Common myeloid progenitor, CD34-positive (primary cell): Measurements from ENCODE around the gene ACY1.

Experiments
- CTCF ChIA-PET: fragments of 350-600 bp; sonication (Branson Sonifier 250); formaldehyde crosslinking; loops from one replicate; lab custom pipeline; 2021; ENCODE audit warnings: antibody characterized with exemption; lab: Charles Lee
- POLR2A ChIA-PET: fragments of 350-600 bp; sonication (Branson Sonifier 250); formaldehyde crosslinking; loops from one replicate; lab custom pipeline; 2021; ENCODE audit warnings: antibody characterized with exemption; lab: Charles Lee
- DNase-seq, 3 donors: peaks; one replicate each; pipeline versions ENCODE4 v3.0.0 to v3.0.0-alpha.2; 2013
- H3K27ac ChIP-seq, 2 experiments: 1 replicate in 1 of 2; 2 replicates in 1 of 2; pipeline ENCODE4 v1.7.0; 2013; ENCODE audit warnings: inconsistent platforms in 2 of 2, low read length in 2 of 2, mild to moderate bottlenecking in 2 of 2, low read depth in 1 of 2, moderate library complexity in 1 of 2; ENCODE audit not compliant: severe bottlenecking in 2 of 2, insufficient read depth in 1 of 2, poor library complexity in 1 of 2
- H3K27me3 ChIP-seq, 5 experiments: replicated peaks in 2 of 5; 1 replicate in 3 of 5; 2 replicates in 2 of 5; pipeline versions ENCODE4 v1.6.1 to v1.7.0; 2013; ENCODE audit warnings: low read length in 4 of 5, mild to moderate bottlenecking in 2 of 5, moderate library complexity in 2 of 5, inconsistent platforms in 1 of 5; ENCODE audit not compliant: insufficient read depth in 5 of 5, control insufficient read depth in 4 of 5
- H3K36me3 ChIP-seq, 4 experiments: 1 replicate in 2 of 4; 2 replicates in 2 of 4; pipeline versions ENCODE4 v1.6.1 to v1.7.0; 2013; ENCODE audit warnings: low read length in 3 of 4, control low read depth in 1 of 4, mild to moderate bottlenecking in 1 of 4; ENCODE audit not compliant: control insufficient read depth in 4 of 4, insufficient read depth in 4 of 4
- H3K4me1 ChIP-seq, 4 experiments: 1 replicate in 3 of 4; 2 replicates in 1 of 4; pipeline versions ENCODE4 v1.6.1 to v1.7.1; 2013; ENCODE audit warnings: low read length in 3 of 4, mild to moderate bottlenecking in 3 of 4, control low read depth in 1 of 4, inconsistent platforms in 1 of 4, moderate library complexity in 1 of 4; ENCODE audit not compliant: control insufficient read depth in 4 of 4, insufficient read depth in 4 of 4; ENCODE audit errors: control extremely low read depth in 1 of 4
- H3K4me3 ChIP-seq, 7 experiments: 1 replicate in 4 of 7; 2 replicates in 3 of 7; pipeline versions ENCODE4 v1.5.1 to v1.7.0; 2013; ENCODE audit warnings: mild to moderate bottlenecking in 7 of 7, low read length in 6 of 7, moderate library complexity in 6 of 7, inconsistent platforms in 2 of 7, low read depth in 2 of 7, control low read depth in 1 of 7; ENCODE audit not compliant: insufficient read depth in 4 of 7, control insufficient read depth in 1 of 7; ENCODE audit errors: extremely low read depth in 1 of 7
- H3K9me3 ChIP-seq, 5 experiments: 1 replicate in 4 of 5; 2 replicates in 1 of 5; pipeline versions ENCODE4 v1.6.1 to v1.7.1; 2013; ENCODE audit warnings: low read length in 4 of 5, mild to moderate bottlenecking in 2 of 5, inconsistent platforms in 1 of 5, low read depth in 1 of 5, moderate library complexity in 1 of 5; ENCODE audit not compliant: control insufficient read depth in 4 of 5, insufficient read depth in 2 of 5; ENCODE audit errors: control extremely low read depth in 1 of 5
- WGBS: methylation state at CpG from one replicate; pipeline ENCODE4 v1.1.5; 2013; ENCODE audit not compliant: insufficient coverage; 5-methylcytosine and 5-hydroxymethylcytosine counted together

The ACY1 gene

DNA sequence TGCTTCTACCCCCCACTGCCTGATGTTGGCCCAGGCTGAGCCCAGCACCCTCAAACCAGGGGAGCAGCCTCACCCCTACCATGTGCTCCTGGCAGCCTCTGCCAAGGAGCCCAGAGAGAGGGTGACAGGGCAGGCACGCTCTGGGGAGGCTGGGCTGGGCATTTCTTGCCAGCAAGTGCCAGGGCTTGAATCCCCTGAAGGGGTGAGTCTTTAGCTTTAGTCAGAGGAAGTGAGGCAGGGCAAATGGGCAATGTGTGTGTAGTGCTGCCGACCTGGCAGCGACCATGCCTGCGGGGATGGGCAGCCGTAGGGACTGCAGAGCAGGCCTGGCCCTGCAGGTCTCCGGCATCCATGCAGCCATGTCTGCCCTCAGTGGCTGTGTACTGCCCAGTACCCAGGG lies 54.9 kb downstream of the ACY1 start:
- CTCF ChIA-PET: interaction anchor here (1.4 to 2.5 kb wide), 3 partner anchors 23 to 85 kb away, joined by 4 to 13 read pairs (median 5); no protein-coding TSS in a partner anchor
- Histone ChIP-seq H3K9me3 (no peaks in the 10 kb centered on the region), H3K4me3 (no peak overlapping the region), H3K27ac (no peak overlapping the region), H3K4me1 (no peaks in the 10 kb centered on the region), H3K27me3 (no peaks in the 10 kb centered on the region), H3K36me3 (no peaks in the 10 kb centered on the region)
- DNase-seq: no peak
- POLR2A ChIA-PET: no interaction called here
- 77% methylated on average over 4 of the region's 6 CpGs for WGBS
